K562 (cell line): Measurements from ENCODE around the gene URI1. TPM values are rescaled to one million over a fixed set of nuclear protein-coding genes. Genes with fewer than 3 reads are reported as not detected.

Experiments
- ATAC-seq: fragments of 200-7000 bp; cut with Tn5 transposase; 3 replicates; pipeline ENCODE4 v1.9.1; 2020; ENCODE audit warnings: moderate library complexity
- BruUV-seq: library from RNA; stranded (reverse); fragments of 400-500 nt; replicated peaks from 2 replicates; lab custom pipeline; 2021; lab: Mats Ljungman, UMichigan
- CTCF ChIA-PET: fragments of 300-600 bp; formaldehyde crosslinking; extraction: SDS; loops from one replicate; lab custom pipeline; 2021; ENCODE audit warnings: low intra/inter-chr PET ratio; lab: Yijun Ruan, JAX
- POLR2A ChIA-PET: fragments of 300-600, 350-650 bp; sonication (Branson Sonifier 250); formaldehyde crosslinking; extraction: SDS; loops from one replicate; lab custom pipeline; 2021; ENCODE audit warnings: antibody characterized with exemption, inconsistent platforms; lab: Yijun Ruan, JAX
- DNase-seq, 4 experiments: peaks; one replicate each; pipeline versions ENCODE4 v3.0.0 to v3.0.0-alpha.2; 2011 to 2018; ENCODE audit warnings: low spot score in 3 of 4, mixed read lengths in 3 of 4; ENCODE audit errors: extremely low read depth in 1 of 4
- FAIRE-seq: peaks from 2 replicates; lab custom pipeline; 2011; peaks lifted over from hg19 to GRCh38; lab: Jason Lieb, UNC
- H2AFZ ChIP-seq: 2 replicates; pipeline ENCODE4 v1.6.0; 2011; ENCODE audit warnings: low read depth, low read length, control low read depth, inconsistent platforms
- H3K27ac ChIP-seq: fragments of 200-600 bp; 3 replicates; pipeline ENCODE4 v1.8.0; 2011; ENCODE audit warnings: low read depth, mild to moderate bottlenecking, control low read depth, inconsistent platforms, low read length, moderate library complexity, mixed read lengths; ENCODE audit errors: extremely low read depth
- H3K27me3 ChIP-seq, 2 experiments: fragments of 300-600 bp in 1 of 2; 2 replicates in 1 of 2; 3 replicates in 1 of 2; pipeline versions ENCODE4 v1.6.0 to v1.8.0; 2011; ENCODE audit warnings: inconsistent platforms in 2 of 2, low read length in 2 of 2, mild to moderate bottlenecking in 1 of 2, mixed read lengths in 1 of 2, moderate library complexity in 1 of 2; ENCODE audit not compliant: control insufficient read depth in 2 of 2, insufficient read depth in 2 of 2
- H3K36me3 ChIP-seq: fragments of 300-600 bp; 3 replicates; pipeline ENCODE4 v1.8.0; 2011; ENCODE audit warnings: mild to moderate bottlenecking, low read length, inconsistent platforms; ENCODE audit not compliant: control insufficient read depth, insufficient read depth
- H3K4me1 ChIP-seq, 2 experiments: fragments of 200-600 bp in 1 of 2; replicated peaks in 1 of 2; 2 replicates in 1 of 2; 3 replicates in 1 of 2; pipeline versions ENCODE4 v1.5.1 to v1.8.0; 2011; ENCODE audit warnings: inconsistent platforms in 2 of 2, low read length in 2 of 2, mild to moderate bottlenecking in 1 of 2, mixed read lengths in 1 of 2, moderate library complexity in 1 of 2; ENCODE audit not compliant: control insufficient read depth in 2 of 2, insufficient read depth in 2 of 2
- H3K4me2 ChIP-seq: 2 replicates; pipeline ENCODE4 v1.6.1; 2011; ENCODE audit warnings: low read length, control low read depth, inconsistent platforms, mixed read lengths; ENCODE audit not compliant: insufficient read depth
- H3K4me3 ChIP-seq: fragments of 200-600 bp; sonication (generic), shearing (Covaris generic); 2 replicates; pipeline ENCODE4 v1.5.1; 2016; ENCODE audit warnings: control low read depth, inconsistent platforms
- H3K79me2 ChIP-seq: fragments of 200-600 bp; 3 replicates; pipeline ENCODE4 v1.8.0; 2011; ENCODE audit warnings: low read length, inconsistent platforms; ENCODE audit not compliant: control insufficient read depth, insufficient read depth
- H3K9ac ChIP-seq, 2 experiments: 2 replicates each; pipeline versions ENCODE4 v1.6.0 to v1.6.1; 2011; ENCODE audit warnings: low read depth in 2 of 2, low read length in 2 of 2, control low read depth in 1 of 2, inconsistent platforms in 1 of 2, mild to moderate bottlenecking in 1 of 2, mixed read lengths in 1 of 2; ENCODE audit not compliant: insufficient read depth in 1 of 2
- H3K9me1 ChIP-seq: one replicate; pipeline ENCODE4 v1.6.0; 2011; ENCODE audit warnings: inconsistent platforms, mild to moderate bottlenecking, low read length, moderate library complexity; ENCODE audit not compliant: control insufficient read depth, insufficient read depth
- H3K9me3 ChIP-seq: replicated peaks from 2 replicates; pipeline ENCODE4 v1.5.1; 2011; ENCODE audit warnings: low read depth, low read length, inconsistent platforms; ENCODE audit not compliant: control insufficient read depth, insufficient read depth
- H4K20me1 ChIP-seq: replicated peaks from 2 replicates; pipeline ENCODE4 v1.6.1; 2011; ENCODE audit warnings: low read length, inconsistent platforms, mixed read lengths; ENCODE audit not compliant: control insufficient read depth, insufficient read depth
- CBX2 ChIP-seq: fragments of 200-600 bp; sonication (generic); IDR thresholded peaks from one replicate; pipeline ENCODE4 v1.6.1; 2012; ENCODE audit warnings: mild to moderate bottlenecking, low read length, inconsistent platforms; ENCODE audit not compliant: insufficient read depth, poor library complexity, severe bottlenecking
- CEBPZ ChIP-seq: fragments of 150-350 bp; IDR thresholded peaks from 2 replicates; pipeline ENCODE4 v1.6.1; 2014; ENCODE audit warnings: low read depth, mild to moderate bottlenecking, low read length, borderline replicate concordance
- CSDE1 ChIP-seq, 2 experiments: fragments of 450-650 bp; IDR thresholded peaks; 2 replicates each; pipeline ENCODE4 v1.6.1; 2016; ENCODE audit warnings: mild to moderate bottlenecking in 1 of 2
- FOXA1 ChIP-seq: fragments of 450-650 bp; IDR thresholded peaks from 2 replicates; pipeline ENCODE4 v1.6.1; 2016; ENCODE audit warnings: mild to moderate bottlenecking, borderline replicate concordance
- L3MBTL2 ChIP-seq: fragments of 450-650 bp; IDR thresholded peaks from 2 replicates; pipeline ENCODE4 v1.6.1; 2016; ENCODE audit warnings: mild to moderate bottlenecking, moderate library complexity
- MEIS2 ChIP-seq: fragments of 450-650 bp; IDR thresholded peaks from 2 replicates; pipeline ENCODE4 v1.6.1; 2014; ENCODE audit warnings: mild to moderate bottlenecking; ENCODE audit not compliant: partially characterized antibody
- RCOR1 ChIP-seq, 2 experiments: IDR thresholded peaks; 2 replicates each; pipeline ENCODE4 v1.6.1; 2012; ENCODE audit warnings: low read depth in 2 of 2, low read length in 2 of 2, borderline replicate concordance in 1 of 2, improper control_type of control experiment in 1 of 2
- TSC22D4 ChIP-seq: fragments of 450-650 bp; IDR thresholded peaks from 2 replicates; pipeline ENCODE4 v1.6.1; 2016; ENCODE audit warnings: missing genetic modification characterization, missing biosample characterization, control low read depth
- YY1 ChIP-seq, 3 experiments: IDR thresholded peaks; 2 replicates each; pipeline ENCODE4 v1.6.1; 2011; ENCODE audit warnings: low read length in 2 of 3, mild to moderate bottlenecking in 2 of 3, moderate library complexity in 2 of 3, borderline replicate concordance in 1 of 3, control low read depth in 1 of 3, low read depth in 1 of 3; ENCODE audit not compliant: insufficient read depth in 3 of 3, insufficient replicate concordance in 2 of 3, control insufficient read depth in 1 of 3, insufficient read length in 1 of 3; ENCODE audit errors: extremely low read depth in 1 of 3
- ZKSCAN8 ChIP-seq: fragments of 200-800 bp; sonication (Bioruptor generic); IDR thresholded peaks from 2 replicates; pipeline ENCODE4 v1.6.1; 2016; ENCODE audit warnings: missing genetic modification characterization, missing compliant biosample characterization
- ZNF274 ChIP-seq: IDR thresholded peaks from 2 replicates; pipeline ENCODE4 v1.6.1; 2011; ENCODE audit warnings: low read depth, mild to moderate bottlenecking, low read length, moderate library complexity, borderline replicate concordance
- ZNF445 ChIP-seq: fragments of 250-450 bp; sonication (Bioruptor Pico); IDR thresholded peaks from 2 replicates; pipeline ENCODE4 v1.4.0; 2020; ENCODE audit warnings: low read depth, mild to moderate bottlenecking, moderate library complexity
- ZNF561 ChIP-seq: fragments of 450-650 bp; formaldehyde crosslinking; conservative IDR thresholded peaks from 2 replicates; pipeline ENCODE4 v1.4.0; 2020; ENCODE audit warnings: mild to moderate bottlenecking, moderate library complexity
- WGBS: fragments of 100-300 bp; shearing (Covaris generic); methylation state at CpG from one replicate; pipeline ENCODE4 v1.1.6; 2016; ENCODE audit warnings: low coverage, mixed read lengths; ENCODE audit not compliant: insufficient coverage; ENCODE audit errors: missing lambda C conversion rate; 5-methylcytosine and 5-hydroxymethylcytosine counted together
- in situ Hi-C: fragments of 300-500 bp; cut with MboI; formaldehyde crosslinking; loops from 4 replicates; pipeline ENCODE4 v1.15.0; 2018; ENCODE audit warnings: inconsistent platforms, mixed read lengths
- intact Hi-C: fragments of 100-400 bp; cut with micrococcal nuclease; formaldehyde crosslinking; loops from 2 replicates; pipeline ENCODE4 v1.14.2; 2022
- polyA plus RNA-seq, 8 experiments: library from polyadenylated mRNA; depleted of rRNA in 4 of 8; stranded (reverse) in 5 of 8; unstranded in 3 of 8; fragments of >200 nt; fragmentation: Nextera tagmentation in 2 of 8; fragmentation: Illumina TruSeq in 1 of 8; extraction: Ambion mirVana in 2 of 8; extraction: Trizol in 1 of 8; gene quantifications; 2 replicates each; pipeline versions ENCODE4 v1.2.1 to v1.2.3, GENCODE V29; 2011 to 2014; ENCODE audit warnings: inconsistent platforms in 1 of 8, missing spikeins in 1 of 8
- total RNA-seq, 7 experiments: library from RNA; depleted of rRNA in 6 of 7; stranded (reverse); fragments of >200 nt in 6 of 7; fragmentation: Illumina TruSeq in 2 of 7; extraction: Trizol in 2 of 7; gene quantifications; 2 replicates each; pipeline versions ENCODE4 v1.2.1 to v1.2.3, GENCODE V29; 2011 to 2021; ENCODE audit warnings: low replicate concordance in 1 of 7
- TF ChIP-seq, protein P1 (sequence below): fragments of 250-450 bp; sonication (Bioruptor Pico); IDR thresholded peaks from 2 replicates; pipeline ENCODE4 v1.9.0; 2021; ENCODE audit warnings: mild to moderate bottlenecking
- TF ChIP-seq, protein P2 (sequence below): fragments of 250-450 bp; sonication (Bioruptor Pico); IDR thresholded peaks from 2 replicates; pipeline ENCODE4 v1.5.0; 2020; ENCODE audit warnings: mild to moderate bottlenecking, borderline replicate concordance

Gene URI1
- total and polyA plus RNA-seq, 9 of the 15 experiments (the other 6 are each of a cell fraction or from before 2014, with no cell fraction given), result 16.9 to 87.4 (median 63.9) TPM

DNA sequence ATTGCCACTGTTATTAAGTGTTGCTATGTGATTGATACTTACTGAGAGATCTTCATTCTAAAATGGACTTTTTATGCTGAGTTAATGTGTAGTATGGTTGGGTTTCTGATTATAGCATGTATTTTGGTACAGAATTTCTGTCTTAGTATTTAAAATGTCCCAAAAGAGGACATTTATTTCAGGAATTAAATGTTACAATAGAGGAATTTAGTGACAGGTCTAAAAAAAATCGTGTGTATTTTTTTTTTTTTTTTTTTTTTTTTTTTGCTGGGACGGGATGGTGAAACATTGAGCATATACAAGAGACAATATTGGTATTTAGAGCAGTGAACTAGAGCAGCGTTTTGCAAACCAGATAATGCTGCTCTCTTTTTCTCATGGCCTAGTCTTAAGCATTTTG, 27.9 kb downstream of the URI1 start (continued):
- TF ChIP-seq CEBPZ (no peak), ZNF274 (no peak), CBX2 (no peak)

DNA sequence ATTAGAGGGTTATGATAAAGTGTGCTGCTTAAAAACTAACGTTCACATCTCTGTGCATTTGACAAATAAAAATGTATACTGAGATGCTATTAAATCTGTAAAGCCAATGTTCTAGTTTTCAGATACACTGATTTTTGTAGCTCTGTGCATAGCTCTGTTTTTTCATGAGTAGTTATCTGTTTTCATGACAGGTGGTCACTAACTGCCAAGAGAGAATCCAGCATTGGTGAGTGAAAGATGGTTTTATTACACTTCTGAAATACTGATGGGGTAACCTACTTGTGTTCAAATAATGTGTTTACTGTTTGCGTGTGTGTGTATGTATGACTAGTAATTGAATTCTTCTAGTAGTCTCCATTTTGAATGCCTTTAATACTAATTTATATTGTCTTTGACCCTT, 29.0 kb downstream of the URI1 start:
- no peaks in the 10 kb centered on the region for H3K36me3 ChIP-seq
- peaks cover 5 to 16% of the 10 kb centered on the region in 2 experiments; a peak in 4 of 5 replicates for H3K4me1 ChIP-seq
- ChIA-PET CTCF (no interaction called here), POLR2A (interaction anchor here (1.0 to 1.1 kb wide), 3 partner anchors 15 to 28 kb away, joined by 3 to 4 read pairs (median 4); no protein-coding TSS in a partner anchor)
- DNase-seq (no peak), ATAC-seq (no peak), FAIRE-seq (no peak)
- no peak overlapping the region for H3K4me3 ChIP-seq
- H3K79me2 ChIP-seq, result peaks cover 99% of the 10 kb centered on the region
- H3K27ac ChIP-seq, result no peak overlapping the region
- H3K9me1 ChIP-seq, result no peaks in the 10 kb centered on the region
- H2AFZ ChIP-seq, result no peak overlapping the region
- peaks cover 24% of the 10 kb centered on the region; the same call in 1 of the 2 replicates for H4K20me1 ChIP-seq
- BruUV-seq, result no TSS peak
- intact Hi-C loops, result no loop called here
- no peaks in the 10 kb centered on the region for H3K27me3 ChIP-seq
- H3K4me2 ChIP-seq, result no peak overlapping the region
- 48% methylated on average over 2 of the region's 2 CpGs for WGBS
- no peak overlapping the region for H3K9ac ChIP-seq
- no peaks in the 10 kb centered on the region for H3K9me3 ChIP-seq
- in situ Hi-C loops, result no loop called here
- TF ChIP-seq ZNF561, result no peak
- no peak for TF ChIP-seq MEIS2
- no peak for TF ChIP-seq ZNF445 (CRISPR knock-in tag)
- TF ChIP-seq CSDE1 (IDR thresholded peaks at IDR 0.05), result no peak
- TF ChIP-seq RCOR1 (IDR thresholded peaks at IDR 0.05; ENCODE audit: borderline replicate concordance in 1 of 2, low read depth in 2 of 2, low read length in 2 of 2), result no peak
- TF ChIP-seq ZKSCAN8, result no peak
- no peak for TF ChIP-seq YY1 (IDR thresholded peaks at IDR 0.05; ENCODE audit: borderline replicate concordance in 1 of 3, control insufficient read depth in 1 of 3, extremely low read depth in 1 of 3, insufficient read depth in 3 of 3, insufficient read length in 1 of 3, insufficient replicate concordance in 2 of 3, low read depth in 1 of 3, low read length in 2 of 3)
- TF ChIP-seq TSC22D4 (tag), result no peak
- TF ChIP-seq L3MBTL2, result no peak
- TF ChIP-seq FOXA1, result no peak
- TF ChIP-seq, protein P1, sequence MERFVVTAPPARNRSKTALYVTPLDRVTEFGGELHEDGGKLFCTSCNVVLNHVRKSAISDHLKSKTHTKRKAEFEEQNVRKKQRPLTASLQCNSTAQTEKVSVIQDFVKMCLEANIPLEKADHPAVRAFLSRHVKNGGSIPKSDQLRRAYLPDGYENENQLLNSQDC (CRISPR knock-in tag), result no peak
- TF ChIP-seq, protein P2, sequence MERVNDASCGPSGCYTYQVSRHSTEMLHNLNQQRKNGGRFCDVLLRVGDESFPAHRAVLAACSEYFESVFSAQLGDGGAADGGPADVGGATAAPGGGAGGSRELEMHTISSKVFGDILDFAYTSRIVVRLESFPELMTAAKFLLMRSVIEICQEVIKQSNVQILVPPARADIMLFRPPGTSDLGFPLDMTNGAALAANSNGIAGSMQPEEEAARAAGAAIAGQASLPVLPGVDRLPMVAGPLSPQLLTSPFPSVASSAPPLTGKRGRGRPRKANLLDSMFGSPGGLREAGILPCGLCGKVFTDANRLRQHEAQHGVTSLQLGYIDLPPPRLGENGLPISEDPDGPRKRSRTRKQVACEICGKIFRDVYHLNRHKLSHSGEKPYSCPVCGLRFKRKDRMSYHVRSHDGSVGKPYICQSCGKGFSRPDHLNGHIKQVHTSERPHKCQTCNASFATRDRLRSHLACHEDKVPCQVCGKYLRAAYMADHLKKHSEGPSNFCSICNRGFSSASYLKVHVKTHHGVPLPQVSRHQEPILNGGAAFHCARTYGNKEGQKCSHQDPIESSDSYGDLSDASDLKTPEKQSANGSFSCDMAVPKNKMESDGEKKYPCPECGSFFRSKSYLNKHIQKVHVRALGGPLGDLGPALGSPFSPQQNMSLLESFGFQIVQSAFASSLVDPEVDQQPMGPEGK, result no peak
